ENCODE data around the gene RFX4.

- TF ChIP-seq, protein P1, sequence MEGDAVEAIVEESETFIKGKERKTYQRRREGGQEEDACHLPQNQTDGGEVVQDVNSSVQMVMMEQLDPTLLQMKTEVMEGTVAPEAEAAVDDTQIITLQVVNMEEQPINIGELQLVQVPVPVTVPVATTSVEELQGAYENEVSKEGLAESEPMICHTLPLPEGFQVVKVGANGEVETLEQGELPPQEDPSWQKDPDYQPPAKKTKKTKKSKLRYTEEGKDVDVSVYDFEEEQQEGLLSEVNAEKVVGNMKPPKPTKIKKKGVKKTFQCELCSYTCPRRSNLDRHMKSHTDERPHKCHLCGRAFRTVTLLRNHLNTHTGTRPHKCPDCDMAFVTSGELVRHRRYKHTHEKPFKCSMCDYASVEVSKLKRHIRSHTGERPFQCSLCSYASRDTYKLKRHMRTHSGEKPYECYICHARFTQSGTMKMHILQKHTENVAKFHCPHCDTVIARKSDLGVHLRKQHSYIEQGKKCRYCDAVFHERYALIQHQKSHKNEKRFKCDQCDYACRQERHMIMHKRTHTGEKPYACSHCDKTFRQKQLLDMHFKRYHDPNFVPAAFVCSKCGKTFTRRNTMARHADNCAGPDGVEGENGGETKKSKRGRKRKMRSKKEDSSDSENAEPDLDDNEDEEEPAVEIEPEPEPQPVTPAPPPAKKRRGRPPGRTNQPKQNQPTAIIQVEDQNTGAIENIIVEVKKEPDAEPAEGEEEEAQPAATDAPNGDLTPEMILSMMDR (conservative IDR thresholded peaks at IDR 0.05): no peak
- no peak for TF ChIP-seq ZFX (IDR thresholded peaks at IDR 0.05)
These were observed 156.5 kb downstream of the RFX4 start for GRCh38 chr12:106739318-106739717.

Measured in C4-2B (cell line).